GM12875 (cell line): ENCODE results near the gene PMVK.
A peak's percentile ranks its signal among the peaks of the same experiment; 100 is the strongest.

Experiments used
- H3K4me3 ChIP-seq: one replicate; pipeline ENCODE4 v1.5.1; 2011; ENCODE audit warnings: low read depth, low read length, control low read depth
- CTCF ChIP-seq: IDR thresholded peaks from 2 replicates; pipeline ENCODE4 v1.5.1; 2011; ENCODE audit warnings: low read depth, mild to moderate bottlenecking, control low read depth, inconsistent platforms, low read length, moderate library complexity, borderline replicate concordance; ENCODE audit not compliant: insufficient read depth

Gene PMVK

GRCh38 chr1:154955039-154955717, 18.7 kb upstream of the PMVK start:
- no peak for TF ChIP-seq CTCF
- peak overlapping the region; percentile 67 for H3K4me3 ChIP-seq

GRCh38 chr1:154954541-154954940, 18.0 kb upstream of the PMVK start:
- peak overlapping the region; percentile 0 for H3K4me3 ChIP-seq
- TF ChIP-seq CTCF, result no peak

- H3K4me3 ChIP-seq, result no peak overlapping the region
- TF ChIP-seq CTCF, result no peak
Observed at GRCh38 chr1:154953611-154954038, 17.1 kb upstream of the PMVK start.

DNA sequence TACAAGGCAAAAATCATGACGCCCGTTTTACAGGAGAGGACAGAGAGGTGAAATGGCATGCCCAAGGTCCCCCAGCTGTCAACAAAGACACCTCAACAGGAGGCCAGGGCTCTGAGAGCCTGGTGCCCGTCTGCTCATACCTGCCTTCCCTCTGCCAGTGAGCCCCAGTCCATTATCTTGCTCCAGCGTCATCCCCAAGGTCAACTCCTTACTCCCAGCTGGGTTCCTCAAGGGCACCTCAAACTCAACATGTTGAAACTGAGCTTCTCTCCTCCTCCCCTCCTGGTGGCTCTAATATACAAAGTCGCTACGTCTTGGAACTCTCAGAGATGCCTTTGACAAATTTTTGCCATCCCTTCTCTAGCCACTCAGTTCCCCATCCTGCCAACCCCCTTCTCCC, 16.1 kb upstream of the PMVK start:
- H3K4me3 ChIP-seq, result no peak overlapping the region
- no peak for TF ChIP-seq CTCF

DNA sequence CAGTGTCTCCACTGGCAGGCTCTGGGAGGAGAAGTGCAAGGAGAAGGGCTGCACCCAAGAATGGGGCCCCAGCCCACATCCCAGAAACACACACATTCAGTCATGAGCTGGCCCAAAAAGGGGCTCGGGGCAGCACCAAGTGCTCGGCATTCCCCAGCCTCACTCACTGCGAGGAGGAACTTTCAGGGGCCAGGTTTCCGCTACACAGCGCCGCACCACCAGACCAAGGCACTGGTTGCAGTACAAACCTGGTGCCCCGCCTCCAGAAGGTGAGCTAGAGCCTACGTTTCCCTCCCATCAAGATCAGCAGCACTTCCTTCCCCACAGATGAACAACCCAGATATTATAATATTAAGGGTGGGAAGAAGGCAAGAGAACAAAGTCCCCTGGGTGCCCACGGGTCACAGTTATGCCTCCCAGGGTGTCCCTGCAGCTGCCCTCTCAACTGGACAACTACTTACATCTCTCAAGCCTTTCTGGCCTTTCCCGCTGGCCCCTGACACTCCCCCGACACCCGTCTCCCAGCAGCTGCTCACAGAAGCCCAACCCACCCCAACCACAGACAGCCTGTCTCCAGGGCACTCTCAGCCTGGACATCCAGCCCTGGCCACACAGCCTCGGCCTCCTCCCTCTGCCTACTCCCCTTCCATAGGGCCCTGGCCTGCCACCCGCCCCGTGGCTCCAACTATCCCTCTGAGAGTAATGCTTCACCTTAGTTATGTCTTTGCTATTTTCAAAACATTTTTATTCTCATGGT, 15.6 kb upstream of the PMVK start:
- TF ChIP-seq CTCF, result no peak
- H3K4me3 ChIP-seq, result no peak overlapping the region

GRCh38 chr1:154948079-154948478, 11.6 kb upstream of the PMVK start:
- no peak overlapping the region for H3K4me3 ChIP-seq
- TF ChIP-seq CTCF, result no peak

DNA sequence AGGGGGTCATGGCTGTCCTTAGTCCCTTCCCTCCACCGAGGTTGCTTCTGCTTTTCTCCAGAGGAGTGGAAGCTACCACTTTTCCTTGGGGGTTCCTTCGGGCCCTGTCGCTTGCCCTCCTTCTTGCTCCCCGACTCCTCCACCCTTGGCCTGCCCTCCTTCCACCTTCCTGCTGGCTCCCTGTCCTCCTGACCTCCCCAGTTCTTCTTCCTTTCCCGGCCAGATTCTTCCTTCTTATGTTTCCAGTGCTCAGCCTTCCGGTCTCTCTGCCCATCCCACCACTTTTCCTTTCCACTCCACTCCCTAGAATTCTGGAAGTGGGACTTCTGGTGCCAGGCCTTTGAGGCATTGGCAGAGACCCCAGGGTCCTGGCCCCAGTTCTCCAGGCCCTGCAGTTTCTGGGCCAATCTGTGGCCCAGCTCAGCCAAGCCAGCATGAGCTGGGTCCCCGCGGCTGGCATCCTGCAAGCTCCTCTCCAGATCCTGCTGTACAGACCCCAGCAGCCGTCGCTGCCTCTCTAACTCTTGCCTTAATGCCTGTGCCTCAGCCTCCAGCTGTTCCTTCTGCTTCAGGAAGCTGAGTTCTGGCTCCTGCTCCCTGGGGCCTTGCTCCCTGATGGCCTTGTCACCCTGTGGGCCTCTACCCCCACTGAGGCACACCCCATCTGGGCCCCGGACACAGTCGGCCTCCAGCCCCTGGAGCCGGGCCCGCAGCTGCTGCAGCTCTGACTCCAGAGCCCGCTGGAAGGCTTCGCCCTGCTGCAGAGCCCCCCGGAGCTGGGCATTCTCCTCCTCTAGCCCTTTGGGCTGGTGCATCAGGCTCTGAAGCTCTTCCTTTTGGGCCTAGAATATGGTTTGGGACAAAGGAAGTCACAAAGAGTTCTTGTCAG, 9.7 kb upstream of the PMVK start:
- H3K4me3 ChIP-seq, result no peak overlapping the region
- TF ChIP-seq CTCF, result no peak
